ENCODE data around the gene RYR3. TPM values are rescaled to one million over a fixed set of nuclear protein-coding genes. Genes with fewer than 3 reads are reported as not detected.

The RYR3 gene
- total RNA-seq, 1 experiment from 2014 or later, result not detected

GRCh38 chr15:33440900-33441299 lies 130.1 kb downstream of the RYR3 start:
- intact Hi-C loops (cut with micrococcal nuclease), result no loop called here
- CTCF ChIA-PET, result interaction anchor here (0.6 kb wide), 1 partner anchor 260 kb away, joined by 3 read pairs; no protein-coding TSS in a partner anchor

GRCh38 chr15:33442449-33442848 lies 131.7 kb downstream of the RYR3 start:
- H3K9me3 Mint-ChIP-seq (ENCODE audit: unreplicated experiment), result no peaks in the 10 kb centered on the region
- CTCF ChIA-PET, result interaction anchor here (0.7 kb wide), 1 partner anchor 31 kb away, joined by 3 read pairs; no protein-coding TSS in a partner anchor
- TF ChIP-seq CTCF (IDR thresholded peaks at IDR 0.05; ENCODE audit: unreplicated experiment), result no peak
- POLR2A ChIA-PET, result no interaction called here
- H3K27me3 Mint-ChIP-seq (ENCODE audit: insufficient read depth, unreplicated experiment), result peaks cover 24% of the 10 kb centered on the region
- H3K4me1 Mint-ChIP-seq (ENCODE audit: insufficient read depth, unreplicated experiment), result no peaks in the 10 kb centered on the region
- intact Hi-C loops (cut with micrococcal nuclease), result no loop called here
- DNase-seq (ENCODE audit: unreplicated experiment), result no peak
- H3K4me3 Mint-ChIP-seq (ENCODE audit: unreplicated experiment), result no peak overlapping the region
- no peak overlapping the region for H3K27ac Mint-ChIP-seq (ENCODE audit: low read depth, unreplicated experiment)
- no peaks in the 10 kb centered on the region for H3K36me3 Mint-ChIP-seq (ENCODE audit: insufficient read depth, unreplicated experiment)
- no TSS peak for BruUV-seq (replicated peaks)

More at GRCh38 chr15:33440900-33441299, 130.1 kb downstream of the RYR3 start:
- TF ChIP-seq CTCF (IDR thresholded peaks at IDR 0.05; ENCODE audit: unreplicated experiment), result no peak
- no peak for DNase-seq (ENCODE audit: unreplicated experiment)
- BruUV-seq (replicated peaks), result no TSS peak
- Mint-ChIP-seq H3K4me1 (ENCODE audit: insufficient read depth, unreplicated experiment) (no peaks in the 10 kb centered on the region), H3K27ac (ENCODE audit: low read depth, unreplicated experiment) (no peak overlapping the region), H3K27me3 (ENCODE audit: insufficient read depth, unreplicated experiment) (peaks cover 24% of the 10 kb centered on the region), H3K4me3 (ENCODE audit: unreplicated experiment) (no peak overlapping the region), H3K9me3 (ENCODE audit: unreplicated experiment) (no peaks in the 10 kb centered on the region), H3K36me3 (ENCODE audit: insufficient read depth, unreplicated experiment) (no peaks in the 10 kb centered on the region)
- POLR2A ChIA-PET, result no interaction called here

- no TSS peak for BruUV-seq (replicated peaks)
- DNase-seq (ENCODE audit: unreplicated experiment), result no peak
- Mint-ChIP-seq H3K9me3 (ENCODE audit: unreplicated experiment) (no peaks in the 10 kb centered on the region), H3K4me1 (ENCODE audit: insufficient read depth, unreplicated experiment) (peaks cover 2% of the 10 kb centered on the region), H3K27me3 (ENCODE audit: insufficient read depth, unreplicated experiment) (peaks cover 24% of the 10 kb centered on the region), H3K4me3 (ENCODE audit: unreplicated experiment) (no peak overlapping the region), H3K36me3 (ENCODE audit: insufficient read depth, unreplicated experiment) (no peaks in the 10 kb centered on the region), H3K27ac (ENCODE audit: low read depth, unreplicated experiment) (no peak overlapping the region)
- TF ChIP-seq CTCF (IDR thresholded peaks at IDR 0.05; ENCODE audit: unreplicated experiment), result no peak
- ChIA-PET CTCF (interaction anchor here (0.5 to 0.7 kb wide), 3 partner anchors 16 to 190 kb away, joined by 3 to 4 read pairs (median 4); no protein-coding TSS in a partner anchor), POLR2A (interaction anchor here (0.6 kb wide), 1 partner anchor 26 kb away, joined by 5 read pairs; no protein-coding TSS in a partner anchor)
- intact Hi-C loops (cut with micrococcal nuclease), result no loop called here
Measured at GRCh38 chr15:33443708-33444107, 132.9 kb downstream of the RYR3 start.

GRCh38 chr15:33445984-33446383 lies 135.2 kb downstream of the RYR3 start:
- no peak for TF ChIP-seq CTCF (IDR thresholded peaks at IDR 0.05; ENCODE audit: unreplicated experiment)
- intact Hi-C loops (cut with micrococcal nuclease), result no loop called here

More at GRCh38 chr15:33445984-33446383, 135.2 kb downstream of the RYR3 start:
- POLR2A ChIA-PET, result no interaction called here
- Mint-ChIP-seq H3K4me3 (ENCODE audit: unreplicated experiment) (no peak overlapping the region), H3K4me1 (ENCODE audit: insufficient read depth, unreplicated experiment) (peaks cover 12% of the 10 kb centered on the region), H3K27ac (ENCODE audit: low read depth, unreplicated experiment) (no peak overlapping the region), H3K9me3 (ENCODE audit: unreplicated experiment) (no peaks in the 10 kb centered on the region), H3K27me3 (ENCODE audit: insufficient read depth, unreplicated experiment) (peaks cover 22% of the 10 kb centered on the region), H3K36me3 (ENCODE audit: insufficient read depth, unreplicated experiment) (no peaks in the 10 kb centered on the region)
- DNase-seq (ENCODE audit: unreplicated experiment), result no peak
- BruUV-seq (replicated peaks), result no TSS peak
- CTCF ChIA-PET, result interaction anchor here (1.1 kb wide), 1 partner anchor 11 kb away, joined by 3 read pairs; no protein-coding TSS in a partner anchor

All from MCF 10A (cell line).